NCI-H748 (cell line): ENCODE measurements around the gene FAAP100.

Experiments used
- DNase-seq: peaks from one replicate; lab custom pipeline; 2025; ENCODE audit not compliant: unreplicated experiment; lab: John Stamatoyannopoulos, UW

Gene FAAP100

DNA sequence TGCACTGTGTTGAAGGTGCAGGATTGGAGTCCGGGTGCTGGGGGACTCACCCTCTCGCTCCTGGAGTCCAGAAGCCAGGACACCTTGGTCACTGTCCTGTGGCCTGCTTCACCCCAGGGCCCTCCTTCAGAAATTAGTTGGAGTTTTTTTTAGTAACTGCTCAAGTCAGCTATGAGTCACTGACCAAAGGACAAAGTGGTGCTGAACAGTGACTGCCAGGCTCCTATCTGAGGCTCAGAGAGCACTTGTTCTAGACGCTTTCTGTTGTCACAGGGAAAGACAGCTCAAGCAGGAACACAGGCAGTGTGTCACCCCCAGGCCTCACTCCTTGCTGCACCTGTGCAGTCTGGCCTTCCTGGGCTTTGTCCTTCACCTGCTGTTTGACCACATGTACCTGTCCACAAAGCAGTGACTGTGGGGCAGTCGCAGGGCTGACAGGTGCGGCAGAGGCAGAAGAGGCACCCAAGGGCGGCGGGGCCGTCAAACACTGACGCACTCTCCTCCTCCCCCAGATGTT, 4.1 kb upstream of the FAAP100 start:
- DNase-seq = no peak

DNA sequence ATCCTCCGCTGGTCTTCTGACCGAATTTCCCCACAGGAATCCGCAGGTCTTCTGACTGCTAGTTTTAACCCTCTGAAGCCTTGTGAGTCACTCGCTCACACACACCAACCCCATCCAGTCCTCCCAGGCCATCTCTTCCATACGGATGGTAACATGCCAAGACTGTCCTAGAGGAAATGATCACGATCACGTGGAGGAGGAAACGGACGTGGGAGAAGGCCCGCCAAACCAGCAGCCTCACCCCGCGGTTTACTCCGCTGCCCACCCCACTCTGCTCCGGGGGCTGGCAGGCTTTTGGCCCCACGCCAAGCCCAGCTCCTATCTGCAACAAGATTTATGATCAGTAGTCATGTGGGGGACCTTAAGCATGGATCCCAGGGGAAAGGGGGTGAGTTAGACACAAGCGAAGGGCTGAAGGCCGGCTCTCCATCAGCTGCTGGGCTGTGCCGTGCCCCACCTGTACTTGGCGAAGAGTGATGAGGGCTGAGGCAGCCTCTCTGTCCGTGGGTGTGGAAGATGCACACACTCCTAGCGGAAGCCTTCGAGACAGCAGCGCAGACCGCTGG, 1.5 kb upstream of the FAAP100 start:
- peak; percentile 73 for DNase-seq

DNA sequence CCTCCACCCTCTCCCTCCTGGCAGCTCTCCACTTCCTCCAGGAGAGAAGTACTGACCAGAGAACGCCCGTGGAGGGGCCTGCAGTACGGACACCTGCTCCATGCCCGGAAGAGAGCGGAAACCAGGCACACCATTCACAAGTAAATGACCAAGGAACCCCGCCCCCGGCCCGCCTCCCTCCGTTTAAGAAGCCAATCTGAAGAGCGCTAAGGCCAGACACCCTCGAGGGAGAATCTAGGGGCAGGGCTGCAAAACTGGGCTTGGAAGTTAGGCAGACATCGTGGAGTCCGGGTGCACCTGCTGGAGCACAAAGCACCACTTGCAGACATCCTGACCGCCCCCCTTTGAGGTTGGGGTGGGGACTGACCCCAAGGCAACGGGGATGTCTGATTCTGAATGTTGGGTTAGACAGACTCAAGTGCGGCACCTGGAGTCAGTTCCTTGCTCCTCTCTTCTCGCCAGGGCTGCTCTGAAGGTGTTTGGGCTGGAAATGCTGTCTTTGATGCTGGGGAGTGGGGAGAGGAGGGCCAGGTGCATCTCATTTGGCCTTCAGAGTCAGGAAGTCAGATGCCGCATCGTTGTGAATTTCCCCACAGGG, 964 bp upstream of the FAAP100 start:
- DNase-seq = peak; percentile 95

DNA sequence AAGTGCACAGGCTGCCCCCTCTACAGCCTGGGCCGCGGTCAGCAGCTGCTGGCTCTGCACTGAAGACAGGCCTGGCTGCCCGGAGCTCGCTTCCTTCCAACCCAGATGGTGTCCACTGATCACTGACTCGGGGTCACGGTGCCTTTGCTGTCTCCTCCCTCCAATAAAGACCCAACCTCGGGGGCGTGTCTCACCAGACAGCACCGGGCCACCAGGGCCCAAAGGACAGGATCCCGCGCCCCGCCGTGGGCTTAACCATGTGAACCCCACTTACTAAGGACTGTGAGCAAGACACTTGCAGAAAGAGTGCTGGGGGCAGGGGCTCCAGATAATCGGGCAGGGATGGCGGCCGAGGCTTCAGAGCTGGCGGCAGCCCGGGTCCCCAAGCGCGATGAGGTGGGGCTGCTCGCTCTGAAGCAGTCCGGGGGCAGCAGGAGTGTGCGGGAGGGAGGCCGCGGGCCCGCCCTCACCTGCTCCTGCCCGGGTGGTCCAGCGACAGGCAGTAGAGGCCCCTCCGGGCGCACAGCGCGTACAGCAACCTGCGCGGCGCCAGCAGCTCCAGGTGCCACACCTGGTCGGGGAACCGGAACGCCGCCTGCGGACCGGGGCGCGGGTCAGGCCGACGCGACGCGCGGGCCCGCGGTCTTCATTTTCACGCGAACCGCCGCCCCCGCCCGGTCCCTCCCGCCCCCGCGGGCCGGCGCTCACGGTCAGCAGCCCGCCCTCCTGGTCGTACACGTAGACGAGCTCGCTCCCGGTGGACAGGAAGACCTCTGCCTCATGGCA, 502 bp downstream of the FAAP100 start:
- DNase-seq = peak; percentile 63

DNA sequence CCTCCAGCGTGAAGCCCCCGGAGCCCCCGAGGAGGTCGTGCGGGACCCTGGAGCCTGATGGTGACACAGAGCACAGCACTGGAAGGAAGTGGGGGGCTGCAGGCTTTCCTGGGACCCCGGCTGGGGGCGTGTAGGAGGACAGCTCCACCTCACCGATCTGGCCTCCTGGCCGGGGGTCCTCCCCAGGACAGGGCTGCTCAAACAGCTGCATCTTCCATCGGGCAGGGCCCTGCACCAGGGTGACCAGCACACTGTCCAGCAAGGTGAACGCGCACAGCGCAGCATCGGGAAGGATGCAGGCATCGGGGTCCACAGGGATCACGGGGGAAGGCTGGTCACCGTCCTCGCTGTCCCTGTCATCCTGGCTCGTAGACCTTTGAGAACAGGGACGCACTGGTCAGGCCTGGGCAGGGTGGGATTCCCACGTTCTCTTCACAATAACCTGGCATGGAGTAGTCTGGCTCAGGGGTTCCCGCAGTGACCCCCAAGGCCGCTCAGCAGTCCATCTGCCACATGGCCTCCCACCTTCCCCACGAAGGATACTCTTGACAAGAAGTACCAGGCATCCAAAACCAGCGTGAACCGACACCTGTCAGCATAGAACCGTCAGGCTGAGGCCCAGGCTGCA, 1.2 kb downstream of the FAAP100 start:
- DNase-seq = no peak

DNA sequence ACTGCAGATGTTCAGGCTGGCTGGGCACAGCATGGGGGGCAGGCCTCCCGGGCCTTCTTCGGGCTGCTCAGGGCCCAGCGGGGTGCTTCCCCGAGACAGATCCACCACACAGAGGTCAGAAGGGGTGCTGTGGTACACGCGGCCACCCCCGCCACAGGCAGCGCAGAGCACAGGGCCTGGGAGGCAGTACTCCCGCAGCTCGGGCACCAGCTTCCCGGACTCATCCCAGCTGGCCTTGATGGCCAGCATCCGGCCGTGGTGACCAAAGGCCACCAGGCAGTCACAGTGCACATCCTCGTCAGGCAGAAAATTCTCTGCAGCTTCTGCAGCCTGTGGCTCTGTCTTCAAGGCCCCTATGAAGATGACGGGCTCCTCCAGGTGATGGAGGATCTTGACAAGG, 1.9 kb downstream of the FAAP100 start:
- no peak for DNase-seq

DNA sequence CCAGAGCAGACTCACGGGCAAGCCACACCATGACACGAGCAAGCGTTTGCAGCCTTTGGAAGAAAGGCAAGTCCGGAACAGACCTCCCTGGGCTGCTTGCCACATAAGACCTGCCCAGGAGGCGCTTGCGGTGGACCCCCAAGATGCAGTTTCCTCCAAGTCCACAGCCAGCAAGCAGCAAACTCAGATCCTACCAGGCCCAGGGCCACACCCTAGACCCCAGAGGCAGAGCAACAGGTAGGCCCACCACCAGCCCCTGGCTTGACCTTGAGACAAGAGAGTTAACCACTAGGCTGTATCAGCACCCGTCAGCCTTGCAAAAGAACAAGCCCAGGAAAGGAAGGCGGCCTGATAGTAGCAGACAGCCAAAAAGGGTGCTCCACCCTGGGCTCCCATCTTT, 2.3 kb downstream of the FAAP100 start:
- no peak for DNase-seq

DNA sequence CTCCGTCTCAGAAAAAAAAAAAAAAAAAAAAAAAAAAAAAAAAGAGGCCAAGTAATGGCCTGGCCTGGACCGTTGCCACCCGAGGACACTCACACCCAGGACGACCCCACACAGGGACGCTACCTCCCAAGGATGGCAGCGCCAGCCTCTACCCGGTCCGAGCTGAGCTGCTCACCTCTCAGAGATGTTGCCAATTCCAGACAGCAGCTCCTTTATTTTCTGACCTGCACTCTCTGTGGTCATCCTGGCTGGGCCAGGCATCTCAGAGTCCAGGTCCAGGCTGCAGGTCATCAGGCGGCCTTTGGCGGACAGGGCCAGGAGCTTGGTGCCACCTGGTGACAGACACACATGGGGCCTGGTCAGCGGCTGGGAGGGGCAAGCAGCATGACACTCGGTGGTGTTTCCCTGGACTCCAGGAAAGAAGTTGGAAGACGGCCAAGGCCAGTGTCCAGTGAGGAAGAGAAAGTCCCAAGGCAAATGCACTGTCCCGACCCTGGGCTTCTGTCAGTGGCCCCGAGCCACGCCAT, 3.1 kb downstream of the FAAP100 start:
- no peak for DNase-seq

DNA sequence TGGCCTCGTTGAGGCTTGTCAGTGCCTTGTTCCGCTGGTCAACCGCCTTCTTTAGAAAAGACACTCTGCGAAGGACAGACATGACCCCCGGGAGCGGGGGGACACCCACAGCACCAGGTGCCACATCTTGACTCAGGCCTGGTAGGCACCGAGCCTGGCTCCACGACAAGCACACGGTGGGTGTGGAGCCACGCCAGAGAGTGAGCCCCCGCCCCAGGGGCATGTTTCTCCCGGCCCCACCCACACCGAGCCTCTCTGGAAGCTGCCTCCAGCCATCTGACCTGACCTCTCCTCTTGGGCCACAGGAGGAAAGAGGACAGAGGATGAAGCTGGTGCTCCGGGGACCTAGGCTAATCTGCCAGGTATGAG, 4.6 kb downstream of the FAAP100 start:
- DNase-seq = no peak

DNA sequence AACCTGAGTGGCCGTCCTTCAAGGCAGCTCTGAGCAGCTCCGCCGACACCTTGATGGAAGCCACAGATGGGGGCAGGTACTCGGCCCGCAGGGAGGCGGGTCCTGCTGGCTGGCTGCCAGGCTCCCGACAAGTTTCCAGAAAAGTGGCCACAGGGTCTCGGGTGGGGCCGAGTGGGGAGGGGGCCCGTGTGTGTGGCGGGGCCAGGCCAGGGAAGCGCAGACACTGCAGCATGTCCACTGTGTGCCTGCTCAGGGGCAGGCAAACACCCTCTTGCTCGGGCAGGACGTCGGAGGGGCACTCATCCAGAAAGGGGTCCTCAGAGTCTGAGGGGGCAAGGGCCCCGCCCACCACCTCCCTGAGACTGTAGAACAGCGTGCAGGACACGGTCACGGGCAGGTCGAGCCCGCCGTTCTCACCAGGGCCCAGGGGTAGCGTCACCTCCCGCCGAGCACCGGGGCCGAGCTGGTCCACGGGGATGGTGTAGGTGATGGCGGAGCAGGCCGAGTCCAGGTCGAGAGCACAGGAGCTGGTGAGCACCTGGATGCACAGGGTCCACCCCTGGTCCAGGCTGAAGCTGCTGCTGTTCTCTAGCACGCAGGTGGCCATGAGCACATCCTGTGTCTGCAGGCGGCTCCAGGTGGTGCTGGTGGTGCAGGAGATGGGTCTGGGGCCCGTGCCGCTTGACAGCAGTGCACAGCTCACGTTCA, 5.1 kb downstream of the FAAP100 start:
- no peak for DNase-seq

DNA sequence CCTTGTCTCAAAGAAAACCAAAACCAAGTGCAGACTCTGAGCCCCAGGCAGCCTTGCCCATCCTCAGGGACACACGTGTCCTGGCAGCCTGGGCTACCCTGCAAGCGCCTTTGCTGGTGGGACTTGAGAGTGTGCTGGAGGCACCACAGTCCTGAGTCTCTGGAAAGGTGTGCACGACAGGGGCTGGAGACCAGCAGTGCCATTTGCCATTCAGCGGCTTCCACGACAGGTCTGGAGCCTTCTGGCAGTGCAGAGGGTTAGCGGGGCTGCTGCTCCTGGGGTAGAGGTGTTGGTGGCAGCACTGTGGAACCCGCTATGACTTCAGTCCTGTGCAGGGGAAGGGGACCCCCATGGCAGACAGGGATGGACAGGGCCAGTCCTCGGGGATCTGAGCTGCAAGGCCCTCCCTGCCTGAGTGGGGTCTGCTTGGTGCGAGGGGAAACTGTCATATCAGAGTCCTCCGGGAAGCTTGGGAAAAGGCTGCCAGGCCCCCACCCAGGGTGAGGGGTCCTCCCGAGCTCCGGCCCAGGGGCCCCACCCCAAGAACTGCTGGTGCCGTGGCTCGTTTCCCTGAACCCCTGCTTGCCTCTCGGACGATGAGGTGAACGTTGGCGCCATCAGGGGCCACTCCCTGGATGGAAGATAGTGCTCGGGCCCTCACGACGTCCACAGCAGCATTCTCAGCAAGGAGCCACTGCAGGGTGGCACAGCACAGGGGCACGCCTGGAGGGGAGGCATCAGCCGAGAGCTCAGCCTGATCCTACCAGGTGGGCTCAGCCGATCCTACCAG, 6.8 kb downstream of the FAAP100 start:
- no peak for DNase-seq

DNA sequence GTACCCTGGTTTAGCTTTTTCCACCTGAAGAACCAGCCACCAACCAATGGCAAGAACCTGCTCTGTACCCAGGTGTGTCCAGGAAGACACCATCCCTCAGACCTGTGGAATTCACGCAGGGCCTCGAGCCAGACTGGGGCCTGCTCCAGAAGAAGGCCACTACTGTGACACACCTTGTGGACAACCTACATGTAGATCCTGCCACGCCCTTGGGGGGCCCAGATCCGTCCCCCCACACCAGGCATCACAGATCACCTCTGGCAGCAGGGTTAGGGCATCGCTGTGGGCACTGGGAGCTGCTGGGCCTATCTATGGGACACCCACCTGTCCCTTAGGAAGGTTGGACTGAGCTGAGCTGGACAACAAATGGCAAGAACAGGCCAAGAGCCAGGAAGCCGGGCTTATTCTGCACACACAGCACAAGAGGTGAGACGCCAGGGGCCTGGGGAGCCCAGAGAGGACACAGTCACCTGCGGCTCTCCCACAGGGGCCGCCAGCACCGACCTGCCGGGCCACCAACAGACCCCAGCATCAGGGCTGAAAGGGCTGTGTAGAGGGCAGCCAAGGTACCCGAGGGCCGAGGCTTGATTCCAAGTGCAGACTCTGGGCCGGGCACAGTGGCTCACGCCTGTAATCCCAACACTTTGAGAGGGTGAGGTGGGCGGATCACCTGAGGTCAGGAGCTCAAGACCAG, 7.7 kb downstream of the FAAP100 start:
- DNase-seq = no peak

DNA sequence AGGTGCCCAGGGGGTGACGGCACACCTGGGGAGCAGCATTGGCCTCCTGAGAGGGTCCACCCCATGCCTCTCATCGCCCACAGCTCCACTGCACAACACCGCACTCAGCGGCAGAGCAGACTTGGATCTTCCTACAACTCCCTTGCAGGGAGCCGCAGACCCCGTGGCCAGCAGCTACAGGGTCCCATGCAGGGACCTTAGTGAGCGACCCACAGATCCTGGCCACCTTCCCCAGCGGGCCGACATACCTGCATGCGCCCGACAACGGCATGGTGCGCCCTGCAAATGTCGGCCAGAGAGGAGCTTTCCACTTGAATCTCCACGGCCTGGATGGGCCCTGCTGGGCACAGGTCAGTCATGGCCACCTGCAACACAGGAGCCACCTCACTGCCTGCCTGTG, 8.4 kb downstream of the FAAP100 start:
- DNase-seq = no peak

DNA sequence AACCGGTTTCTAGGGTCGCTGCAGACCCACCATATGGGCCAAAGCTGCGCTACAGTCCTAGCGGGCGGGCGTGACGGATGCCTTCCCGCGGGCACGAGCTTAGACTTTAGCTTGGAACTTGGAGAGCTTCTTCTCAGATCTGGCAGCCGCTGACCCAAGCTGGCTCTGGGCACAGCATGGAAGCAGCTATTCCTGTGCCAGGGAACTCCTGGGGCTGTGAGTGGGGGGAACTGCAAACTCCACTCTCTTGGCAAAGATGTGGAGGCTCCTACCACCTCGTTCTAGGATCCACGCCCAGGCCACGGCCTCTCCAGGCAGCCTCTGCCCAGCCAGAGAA, 8.8 kb downstream of the FAAP100 start:
- no peak for DNase-seq

DNA sequence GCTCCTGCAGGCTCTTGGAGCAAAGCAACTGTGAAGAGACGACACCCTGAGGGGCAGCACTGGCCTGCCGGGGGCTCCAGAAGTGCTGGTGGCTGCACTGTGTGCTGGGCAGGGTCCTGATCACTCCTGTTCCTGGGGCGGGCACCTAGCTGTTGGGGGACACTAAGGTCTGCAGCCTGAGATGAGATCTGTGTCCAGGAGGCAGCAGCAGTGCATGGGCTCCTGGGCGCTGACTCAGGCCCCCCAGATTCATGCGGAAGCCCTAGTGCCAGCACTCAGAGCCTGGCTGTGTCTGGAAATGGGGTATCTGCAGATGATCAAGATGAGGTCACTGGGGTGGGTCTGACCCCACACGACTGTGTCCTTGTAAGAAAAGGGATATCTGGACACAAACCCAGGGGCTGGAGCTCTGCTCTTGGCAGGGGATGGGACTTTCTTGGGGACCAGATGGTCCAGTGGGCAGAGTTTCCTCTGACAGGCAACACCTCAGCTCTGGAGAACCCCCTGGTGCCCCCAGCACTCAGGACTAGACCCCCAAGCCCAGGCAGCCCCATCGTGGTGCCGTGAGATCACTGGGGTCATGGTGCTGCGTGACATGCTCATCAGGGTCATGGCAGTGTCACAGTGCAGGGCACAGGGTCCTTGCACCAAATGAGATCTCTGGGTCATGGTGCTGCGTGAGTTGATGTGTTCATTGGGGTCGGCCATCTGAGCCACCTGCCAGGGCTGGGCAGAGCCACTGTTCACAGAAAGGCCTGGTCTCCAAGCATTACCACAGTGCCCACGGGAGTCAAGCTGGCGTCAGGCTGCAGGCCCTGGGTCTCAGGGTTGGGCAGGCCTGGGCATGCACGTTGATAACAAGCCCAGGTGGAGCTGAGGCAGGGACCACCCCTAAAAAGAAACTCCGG, 9.5 kb downstream of the FAAP100 start:
- no peak for DNase-seq

DNA sequence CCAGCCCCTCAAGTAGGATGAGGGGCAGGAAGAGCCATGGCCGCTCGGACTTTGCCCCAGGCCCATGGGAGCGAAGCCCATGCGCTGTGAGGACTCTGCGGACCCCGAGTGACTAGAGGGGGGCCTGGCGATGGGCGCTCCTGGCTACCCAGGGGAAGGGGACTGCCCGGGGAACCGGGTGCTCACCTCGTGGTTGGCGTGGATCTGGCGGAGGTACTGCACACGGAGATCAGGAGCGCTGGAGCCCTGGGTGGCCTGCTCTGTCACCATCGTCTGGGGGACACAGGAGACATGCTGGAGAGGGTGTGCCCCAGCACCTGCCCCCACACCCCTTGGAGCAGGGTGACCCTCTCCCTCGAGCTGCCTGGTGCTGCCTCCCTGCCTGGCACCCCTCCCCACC, 11.0 kb downstream of the FAAP100 start:
- no peak for DNase-seq

DNA sequence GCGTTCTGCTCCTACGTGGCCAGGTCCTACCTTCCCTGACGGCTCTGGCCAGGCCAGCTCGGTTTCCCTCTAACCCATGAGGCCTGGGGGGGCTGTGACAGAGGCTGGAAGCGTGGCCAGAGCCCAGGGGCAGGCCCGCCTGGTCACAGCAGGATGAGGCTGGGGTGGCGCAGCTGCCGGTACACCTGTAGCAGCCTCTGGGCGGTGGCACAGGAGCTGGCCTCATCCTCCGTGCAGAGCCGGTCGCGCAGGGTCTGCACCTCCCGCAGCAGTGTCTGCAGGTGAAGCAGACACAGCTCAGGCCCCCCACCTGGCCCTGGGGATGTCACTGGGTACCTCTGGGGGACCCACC, 11.5 kb downstream of the FAAP100 start:
- no peak for DNase-seq

DNA sequence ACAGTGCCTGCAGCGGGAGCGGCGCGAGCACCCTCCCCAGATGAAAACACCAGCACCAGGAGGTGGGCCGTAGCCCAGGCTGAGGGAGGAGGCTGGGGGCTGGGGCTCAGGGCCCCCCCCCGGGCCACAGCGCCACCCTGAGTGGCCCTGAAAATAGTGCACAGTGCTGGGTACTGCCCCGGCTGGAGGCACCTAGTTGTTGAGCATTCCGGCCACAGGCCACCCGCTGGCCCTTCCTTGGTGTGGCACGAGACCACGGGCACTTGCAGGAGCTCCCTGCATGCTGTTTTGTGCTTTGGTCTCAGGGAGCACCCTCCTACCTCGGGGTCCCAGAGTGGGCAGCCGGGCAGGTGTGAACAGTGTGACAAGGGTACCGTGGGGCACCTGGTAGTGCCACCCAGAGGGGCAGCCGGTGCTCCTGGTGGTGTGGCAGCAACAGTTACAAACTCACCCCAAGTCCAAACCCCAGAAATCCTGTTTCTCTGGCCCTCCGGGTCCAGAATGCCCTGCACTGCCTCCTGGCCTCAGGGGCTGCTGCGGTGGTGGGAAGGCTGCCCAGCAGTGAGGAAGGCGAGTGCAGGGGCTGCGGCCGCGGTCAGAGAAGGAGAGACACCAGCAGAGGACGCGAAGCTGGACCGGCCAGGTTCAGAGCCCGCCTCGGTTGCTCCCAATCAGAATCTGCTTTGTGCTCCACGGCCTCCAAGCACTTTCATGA, 12.0 kb downstream of the FAAP100 start:
- DNase-seq = no peak
